Measurements from ENCODE around the gene RABGGTA. TPM values are rescaled to one million over a fixed set of nuclear protein-coding genes. Genes with fewer than 3 reads are reported as not detected.
A peak's percentile ranks its signal among the peaks of the same experiment; 100 is the strongest.

Gene RABGGTA
- total and polyA plus RNA-seq, 9 of the 15 experiments (the other 6 are each of a cell fraction or from before 2014, with no cell fraction given): 4.5 to 24.2 (median 15.5) TPM

DNA sequence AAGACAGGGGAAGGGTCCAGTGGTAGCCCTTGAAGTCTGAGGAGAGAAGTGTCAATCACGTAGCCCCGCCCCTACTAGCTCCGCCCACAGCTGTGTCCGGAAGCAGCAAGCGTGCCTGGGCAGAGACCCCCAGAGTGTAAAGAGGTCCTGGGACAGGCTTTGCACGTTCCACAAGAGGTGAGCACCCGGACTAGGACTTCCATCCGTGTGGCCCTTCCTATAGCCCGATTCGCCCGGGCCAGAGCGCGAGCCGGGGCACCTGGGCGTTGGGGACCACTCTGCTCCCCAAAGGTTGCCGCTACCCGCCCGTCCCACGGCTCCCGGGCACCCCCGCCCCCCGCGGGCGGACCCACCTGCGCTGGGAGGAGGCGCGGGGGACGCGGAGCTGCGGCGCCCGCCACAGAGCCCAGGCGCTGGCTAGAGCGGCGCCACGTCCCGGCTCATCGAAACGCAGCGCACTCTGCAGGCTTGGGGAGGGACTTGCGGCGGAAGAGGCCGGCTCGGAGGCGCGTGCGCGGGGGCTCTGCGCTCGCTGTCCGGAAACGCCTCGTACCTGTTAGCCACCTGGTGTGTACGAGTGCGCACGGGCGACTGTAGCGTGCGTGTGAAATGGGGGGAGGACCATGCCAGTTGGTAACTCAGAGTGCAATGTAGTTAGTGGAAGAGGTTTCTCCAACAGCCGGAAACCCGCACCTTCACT, at the start of gene RABGGTA (continued):
- TF ChIP-seq, protein P1, sequence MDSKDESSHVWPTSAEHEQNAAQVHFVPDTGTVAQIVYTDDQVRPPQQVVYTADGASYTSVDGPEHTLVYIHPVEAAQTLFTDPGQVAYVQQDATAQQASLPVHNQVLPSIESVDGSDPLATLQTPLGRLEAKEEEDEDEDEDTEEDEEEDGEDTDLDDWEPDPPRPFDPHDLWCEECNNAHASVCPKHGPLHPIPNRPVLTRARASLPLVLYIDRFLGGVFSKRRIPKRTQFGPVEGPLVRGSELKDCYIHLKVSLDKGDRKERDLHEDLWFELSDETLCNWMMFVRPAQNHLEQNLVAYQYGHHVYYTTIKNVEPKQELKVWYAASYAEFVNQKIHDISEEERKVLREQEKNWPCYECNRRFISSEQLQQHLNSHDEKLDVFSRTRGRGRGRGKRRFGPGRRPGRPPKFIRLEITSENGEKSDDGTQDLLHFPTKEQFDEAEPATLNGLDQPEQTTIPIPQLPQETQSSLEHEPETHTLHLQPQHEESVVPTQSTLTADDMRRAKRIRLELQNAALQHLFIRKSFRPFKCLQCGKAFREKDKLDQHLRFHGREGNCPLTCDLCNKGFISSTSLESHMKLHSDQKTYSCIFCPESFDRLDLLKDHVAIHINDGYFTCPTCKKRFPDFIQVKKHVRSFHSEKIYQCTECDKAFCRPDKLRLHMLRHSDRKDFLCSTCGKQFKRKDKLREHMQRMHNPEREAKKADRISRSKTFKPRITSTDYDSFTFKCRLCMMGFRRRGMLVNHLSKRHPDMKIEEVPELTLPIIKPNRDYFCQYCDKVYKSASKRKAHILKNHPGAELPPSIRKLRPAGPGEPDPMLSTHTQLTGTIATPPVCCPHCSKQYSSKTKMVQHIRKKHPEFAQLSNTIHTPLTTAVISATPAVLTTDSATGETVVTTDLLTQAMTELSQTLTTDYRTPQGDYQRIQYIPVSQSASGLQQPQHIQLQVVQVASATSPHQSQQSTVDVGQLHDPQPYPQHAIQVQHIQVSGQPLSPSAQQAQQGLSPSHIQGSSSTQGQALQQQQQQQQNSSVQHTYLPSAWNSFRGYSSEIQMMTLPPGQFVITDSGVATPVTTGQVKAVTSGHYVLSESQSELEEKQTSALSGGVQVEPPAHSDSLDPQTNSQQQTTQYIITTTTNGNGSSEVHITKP (IDR thresholded peaks at IDR 0.05; ENCODE audit: partially characterized antibody): no peak
- peak; percentile 28; the same call in 1 of the 2 replicates for TF ChIP-seq CBFA2T3 (IDR thresholded peaks at IDR 0.05)
- TF ChIP-seq ATF1 (CRISPR knock-in tag; IDR thresholded peaks at IDR 0.05): no peak
- peak; percentile 74 for TF ChIP-seq ATF1 (tag; IDR thresholded peaks at IDR 0.05)
- no peak for TF ChIP-seq PPARD (CRISPR knock-in tag; IDR thresholded peaks at IDR 0.05)
- TF ChIP-seq ZKSCAN8 (CRISPR knock-in tag; IDR thresholded peaks at IDR 0.05): no peak
- no peak; the same call in none of the 2 replicates for TF ChIP-seq POLR2H (tag; IDR thresholded peaks at IDR 0.05; ENCODE audit: low read depth)
- no peak for TF ChIP-seq ZNF696 (CRISPR knock-in tag; conservative IDR thresholded peaks at IDR 0.05)
- peak; percentile 54 for TF ChIP-seq TBP (optimal IDR thresholded peaks at IDR 0.05; ENCODE audit: low read depth, low read length)
- TF ChIP-seq ETV5 (CRISPR knock-in tag; IDR thresholded peaks at IDR 0.05; ENCODE audit: low read depth): peak; percentile 83
- no peak for TF ChIP-seq ZSCAN32 (CRISPR knock-in tag; IDR thresholded peaks at IDR 0.05)
- no peak for TF ChIP-seq JUNB (CRISPR knock-in tag; conservative IDR thresholded peaks at IDR 0.05)
- no peak for TF ChIP-seq EHMT2 (IDR thresholded peaks at IDR 0.05)
- TF ChIP-seq MCM2 (IDR thresholded peaks at IDR 0.05; ENCODE audit: low read depth): no peak
- TF ChIP-seq, protein P2, sequence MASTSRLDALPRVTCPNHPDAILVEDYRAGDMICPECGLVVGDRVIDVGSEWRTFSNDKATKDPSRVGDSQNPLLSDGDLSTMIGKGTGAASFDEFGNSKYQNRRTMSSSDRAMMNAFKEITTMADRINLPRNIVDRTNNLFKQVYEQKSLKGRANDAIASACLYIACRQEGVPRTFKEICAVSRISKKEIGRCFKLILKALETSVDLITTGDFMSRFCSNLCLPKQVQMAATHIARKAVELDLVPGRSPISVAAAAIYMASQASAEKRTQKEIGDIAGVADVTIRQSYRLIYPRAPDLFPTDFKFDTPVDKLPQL (IDR thresholded peaks at IDR 0.05; ENCODE audit: extremely low read depth, insufficient read length): no peak
- TF ChIP-seq FOXK1 (CRISPR knock-in tag; IDR thresholded peaks at IDR 0.05; ENCODE audit: borderline replicate concordance): no peak
- TF ChIP-seq MAZ (CRISPR knock-in tag; conservative IDR thresholded peaks at IDR 0.05 in 1 of 2, IDR thresholded peaks at IDR 0.05 in 1 of 2): peak; percentile 87 to 88
- TF ChIP-seq ZFX (CRISPR knock-in tag; IDR thresholded peaks at IDR 0.05): peak; percentile 52; the same call in 1 of the 2 replicates
- TF ChIP-seq, protein P3, sequence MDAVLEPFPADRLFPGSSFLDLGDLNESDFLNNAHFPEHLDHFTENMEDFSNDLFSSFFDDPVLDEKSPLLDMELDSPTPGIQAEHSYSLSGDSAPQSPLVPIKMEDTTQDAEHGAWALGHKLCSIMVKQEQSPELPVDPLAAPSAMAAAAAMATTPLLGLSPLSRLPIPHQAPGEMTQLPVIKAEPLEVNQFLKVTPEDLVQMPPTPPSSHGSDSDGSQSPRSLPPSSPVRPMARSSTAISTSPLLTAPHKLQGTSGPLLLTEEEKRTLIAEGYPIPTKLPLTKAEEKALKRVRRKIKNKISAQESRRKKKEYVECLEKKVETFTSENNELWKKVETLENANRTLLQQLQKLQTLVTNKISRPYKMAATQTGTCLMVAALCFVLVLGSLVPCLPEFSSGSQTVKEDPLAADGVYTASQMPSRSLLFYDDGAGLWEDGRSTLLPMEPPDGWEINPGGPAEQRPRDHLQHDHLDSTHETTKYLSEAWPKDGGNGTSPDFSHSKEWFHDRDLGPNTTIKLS (IDR thresholded peaks at IDR 0.05; ENCODE audit: borderline replicate concordance, low read depth): peak; percentile 94
- TF ChIP-seq NEUROD1 (IDR thresholded peaks at IDR 0.05; ENCODE audit: borderline replicate concordance, low read depth, low read length, partially characterized antibody): no peak
- TF ChIP-seq, protein P4, sequence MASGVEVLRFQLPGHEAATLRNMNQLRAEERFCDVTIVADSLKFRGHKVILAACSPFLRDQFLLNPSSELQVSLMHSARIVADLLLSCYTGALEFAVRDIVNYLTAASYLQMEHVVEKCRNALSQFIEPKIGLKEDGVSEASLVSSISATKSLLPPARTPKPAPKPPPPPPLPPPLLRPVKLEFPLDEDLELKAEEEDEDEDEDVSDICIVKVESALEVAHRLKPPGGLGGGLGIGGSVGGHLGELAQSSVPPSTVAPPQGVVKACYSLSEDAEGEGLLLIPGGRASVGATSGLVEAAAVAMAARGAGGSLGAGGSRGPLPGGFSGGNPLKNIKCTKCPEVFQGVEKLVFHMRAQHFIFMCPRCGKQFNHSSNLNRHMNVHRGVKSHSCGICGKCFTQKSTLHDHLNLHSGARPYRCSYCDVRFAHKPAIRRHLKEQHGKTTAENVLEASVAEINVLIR (CRISPR knock-in tag; IDR thresholded peaks at IDR 0.05): no peak
- TF ChIP-seq NFE2 (IDR thresholded peaks at IDR 0.05; ENCODE audit: low read depth): 0 out of 2 replicates have a peak, but pooled peaks have one; percentile 2

Data from K562 (cell line).